B cell (primary cell): ENCODE measurements around the gene GYPA. TPM values are rescaled to one million over a fixed set of nuclear protein-coding genes. Genes with fewer than 3 reads are reported as not detected.
"Not testable (repeated sequence)": the region's sequence is repeated elsewhere in the genome, so short reads cannot be mapped to it uniquely, and the experiment has no call there.

Experiments used
- ATAC-seq: fragments of 200-7000 bp; cut with Tn5 transposase; one replicate; pipeline ENCODE4 v1.10.0; 2021; ENCODE audit warnings: low read depth, mild to moderate bottlenecking, moderate number of reproducible peaks, moderate library complexity
- CTCF ChIA-PET: fragments of 350-600 bp; sonication (Branson Sonifier 250); formaldehyde crosslinking; loops from one replicate; lab custom pipeline; 2021; ENCODE audit warnings: antibody characterized with exemption, inconsistent platforms; lab: Charles Lee
- POLR2A ChIA-PET: fragments of 350-600 bp; sonication (Branson Sonifier 250); formaldehyde crosslinking; loops from one replicate; lab custom pipeline; 2021; ENCODE audit warnings: antibody characterized with exemption; lab: Charles Lee
- DNase-seq: peaks from one replicate; pipeline ENCODE4 v3.0.0; 2013
- H2AFZ ChIP-seq: 2 replicates; pipeline ENCODE4 v1.6.1; 2012; ENCODE audit warnings: mild to moderate bottlenecking, low read depth, low read length; ENCODE audit not compliant: insufficient read depth, poor library complexity, severe bottlenecking
- H3K27ac ChIP-seq, 2 donors: 1 replicate in 1 of 2; 2 replicates in 1 of 2; pipeline ENCODE4 v1.5.1; 2012 to 2013; ENCODE audit warnings: low read length in 2 of 2, mild to moderate bottlenecking in 2 of 2, moderate library complexity in 1 of 2
- H3K27me3 ChIP-seq, 4 experiments: fragments of 200-600 bp in 1 of 4; sonication (generic) in 1 of 4; replicated peaks in 1 of 4; 1 replicate in 2 of 4; 2 replicates in 2 of 4; pipeline versions ENCODE4 v1.6.1 to v1.7.0; 2013 to 2016; ENCODE audit warnings: low read length in 3 of 4, mild to moderate bottlenecking in 2 of 4, mixed read lengths in 1 of 4, moderate library complexity in 1 of 4; ENCODE audit not compliant: insufficient read depth in 4 of 4, control insufficient read depth in 3 of 4; ENCODE audit errors: control extremely low read depth in 1 of 4
- H3K36me3 ChIP-seq, 2 experiments: replicated peaks in 1 of 2; 1 replicate in 1 of 2; 2 replicates in 1 of 2; pipeline versions ENCODE4 v1.6.1 to v1.7.1; 2013; ENCODE audit warnings: low read length in 1 of 2; ENCODE audit not compliant: insufficient read depth in 2 of 2, control insufficient read depth in 1 of 2; ENCODE audit errors: control extremely low read depth in 1 of 2, extremely low read depth in 1 of 2
- H3K4me1 ChIP-seq, 2 donors: fragments of 200-600 bp in 1 of 2; sonication (generic) in 1 of 2; 1 replicate in 1 of 2; 2 replicates in 1 of 2; pipeline versions ENCODE4 v1.5.1 to v1.6.1; 2013 to 2017; ENCODE audit warnings: low read length in 2 of 2; ENCODE audit not compliant: control insufficient read depth in 2 of 2, insufficient read depth in 2 of 2
- H3K4me2 ChIP-seq: replicated peaks from 2 replicates; pipeline ENCODE3; 2012; ENCODE audit warnings: mild to moderate bottlenecking, low read depth, low read length; ENCODE audit not compliant: poor library complexity, severe bottlenecking
- H3K4me3 ChIP-seq, 5 experiments: fragments of 200-600 bp in 1 of 5; sonication (generic) in 1 of 5; 1 replicate in 3 of 5; 2 replicates in 2 of 5; pipeline versions ENCODE4 v1.5.1 to v1.7.0; 2011 to 2016; ENCODE audit warnings: low read length in 4 of 5, mild to moderate bottlenecking in 4 of 5, low read depth in 2 of 5, control low read depth in 1 of 5, moderate library complexity in 1 of 5; ENCODE audit not compliant: insufficient read depth in 1 of 5; ENCODE audit errors: control extremely low read depth in 1 of 5, extremely low read depth in 1 of 5
- H3K79me2 ChIP-seq: fragments of 200-600 bp; sonication (generic); one replicate; pipeline ENCODE4 v1.6.0; 2016; ENCODE audit warnings: low read length; ENCODE audit not compliant: control insufficient read depth, insufficient read depth
- H3K9ac ChIP-seq: fragments of 200-600 bp; sonication (generic); 2 replicates; pipeline ENCODE4 v1.6.1; 2017; ENCODE audit warnings: mild to moderate bottlenecking, low read length, moderate library complexity
- H3K9me3 ChIP-seq, 3 donors: one replicate each; pipeline versions ENCODE4 v1.6.1 to v1.7.1; 2013; ENCODE audit warnings: low read length in 2 of 3; ENCODE audit not compliant: control insufficient read depth in 2 of 3, insufficient read depth in 1 of 3; ENCODE audit errors: control extremely low read depth in 1 of 3
- H4K20me1 ChIP-seq: 2 replicates; pipeline ENCODE4 v1.6.0; 2012; ENCODE audit warnings: mild to moderate bottlenecking, low read length; ENCODE audit not compliant: insufficient read depth, control insufficient read depth, poor library complexity, severe bottlenecking
- H3K27ac Mint-ChIP-seq: one replicate; pipeline ENCODE4 v1.8.0; 2021; ENCODE audit warnings: mixed read lengths
- H3K27me3 Mint-ChIP-seq: one replicate; pipeline ENCODE4 v1.8.0; 2021; ENCODE audit warnings: mixed read lengths
- H3K4me1 Mint-ChIP-seq: one replicate; pipeline ENCODE4 v1.8.0; 2021; ENCODE audit warnings: mixed read lengths
- H3K4me3 Mint-ChIP-seq: one replicate; pipeline ENCODE4 v1.8.0; 2021; ENCODE audit warnings: mixed read lengths
- H3K9me3 Mint-ChIP-seq: one replicate; pipeline ENCODE4 v1.8.0; 2022; ENCODE audit warnings: mixed read lengths; ENCODE audit not compliant: insufficient read depth
- EZH2 ChIP-seq: IDR thresholded peaks from 2 replicates; pipeline ENCODE4 v1.6.1; 2012; ENCODE audit warnings: borderline replicate concordance, low read depth, mild to moderate bottlenecking, moderate library complexity, low read length; ENCODE audit not compliant: insufficient read depth, poor library complexity, severe bottlenecking
- WGBS: methylation state at CpG from one replicate; pipeline ENCODE4 v1.1.5; 2013; ENCODE audit warnings: missing lambda C conversion rate; ENCODE audit not compliant: insufficient coverage; 5-methylcytosine and 5-hydroxymethylcytosine counted together
- intact Hi-C: fragments of 100-400 bp; cut with micrococcal nuclease; formaldehyde crosslinking; loops from one replicate; pipeline ENCODE4 v1.10.0; 2022
- polyA minus RNA-seq: library from RNA; depleted of rRNA, polyadenylated mRNA; stranded (reverse); fragments of >200 nt; gene quantifications from 2 replicates; pipeline ENCODE4 v1.2.3, GENCODE V29; 2012
- polyA plus RNA-seq: library from polyadenylated mRNA; depleted of rRNA; stranded (reverse); fragments of >200 nt; gene quantifications from 2 replicates; pipeline ENCODE4 v1.2.3, GENCODE V29; 2012
- total RNA-seq, 2 donors: library from RNA; stranded (reverse); fragments of 120-200 nt in 1 of 2; gene quantifications; 1 replicate in 1 of 2; 2 replicates in 1 of 2; pipeline versions ENCODE4 v1.2.3 to v1.2.4, GENCODE V29; 2013 to 2022

Gene GYPA
- total RNA-seq (not detected in 2 replicates), polyA plus RNA-seq (not detected in 2 replicates), polyA minus RNA-seq (not detected in 2 replicates)
- 0.07 TPM for total RNA-seq (2013)

DNA sequence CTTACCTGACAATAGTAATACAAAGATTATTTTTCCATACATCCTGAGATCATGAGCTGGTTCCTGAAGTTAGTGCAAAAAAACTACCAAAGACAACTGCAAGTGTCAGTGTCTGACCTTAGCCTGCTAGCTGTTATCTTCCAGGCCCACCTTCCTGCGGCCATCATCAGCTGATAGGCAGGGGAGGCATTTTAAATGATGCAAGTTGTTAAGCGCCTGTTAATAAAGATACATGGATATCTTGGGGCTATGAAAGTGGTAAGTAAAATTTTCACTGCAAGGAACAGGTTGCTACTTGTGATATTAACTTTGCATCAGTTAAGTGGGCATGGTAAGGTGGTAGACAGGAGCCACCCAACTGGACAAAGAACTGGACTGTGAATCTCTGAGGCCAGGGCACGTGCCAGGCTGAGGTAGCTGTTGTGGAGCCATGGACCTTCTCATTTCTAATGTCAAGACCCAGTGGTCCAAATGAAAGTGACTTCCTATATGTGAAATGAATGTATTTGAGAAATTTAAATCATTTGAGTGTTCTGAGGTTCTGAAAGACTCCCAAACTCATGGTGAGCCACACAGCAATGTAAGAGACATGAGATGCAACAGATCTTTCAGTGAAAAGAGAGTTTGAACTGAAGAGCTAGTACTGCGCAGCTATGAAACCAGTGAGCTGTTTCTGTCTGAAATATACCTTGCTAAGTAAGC, at the start of gene GYPA:
GYPA (minus strand) TSS at position 125 of the 702 bp plus-strand sequence; CDS start at position 42, 83 bp downstream.
- H3K4me3 Mint-ChIP-seq, H3K4me3 ChIP-seq, H3K4me1 Mint-ChIP-seq, H2AFZ ChIP-seq, H3K27ac Mint-ChIP-seq, H3K9ac ChIP-seq, H3K79me2 ChIP-seq, H3K4me2 ChIP-seq, ATAC-seq, POLR2A ChIA-PET, intact Hi-C loops, H3K27me3 Mint-ChIP-seq, H3K27me3 ChIP-seq, DNase-seq, H4K20me1 ChIP-seq, H3K9me3 Mint-ChIP-seq, H3K27ac ChIP-seq, H3K36me3 ChIP-seq, H3K9me3 ChIP-seq, H3K4me1 ChIP-seq, CTCF ChIA-PET: not testable (repeated sequence)
- no CpG with 5 or more reads among the region's 4 CpGs for WGBS

DNA sequence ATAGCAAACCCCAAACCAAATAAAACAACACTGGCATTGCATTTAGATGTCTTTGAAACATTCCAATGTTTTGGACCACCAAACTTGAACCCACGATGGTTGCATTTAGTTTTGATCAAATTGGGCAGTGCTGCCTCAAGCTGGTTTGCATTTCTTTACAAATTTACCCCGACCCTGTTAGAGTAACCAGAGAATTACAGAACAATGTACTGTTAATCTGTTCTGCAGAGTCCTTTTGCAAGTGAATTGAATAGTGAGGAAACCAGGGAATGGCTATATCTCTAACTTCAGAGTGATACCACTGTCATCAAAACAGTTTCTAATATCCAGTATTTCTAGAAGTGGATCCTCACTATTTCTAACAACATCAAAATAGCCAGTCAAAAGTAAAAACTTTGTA, 49.5 kb upstream of the GYPA start:
- no peaks in the 10 kb centered on the region for H4K20me1 ChIP-seq

More for the DNA sequence above, 49.5 kb upstream of the GYPA start:
- CTCF ChIA-PET: no interaction called here
- POLR2A ChIA-PET: no interaction called here
- Mint-ChIP-seq H3K27ac (no peak overlapping the region), H3K27me3 (peaks cover 12% of the 10 kb centered on the region), H3K9me3 (no peaks in the 10 kb centered on the region), H3K4me3 (no peak overlapping the region), H3K4me1 (peaks cover 4% of the 10 kb centered on the region)
- H3K36me3 ChIP-seq: no peaks in the 10 kb centered on the region
- no peaks in the 10 kb centered on the region for H3K9me3 ChIP-seq
- no peak overlapping the region for H2AFZ ChIP-seq
- H3K27ac ChIP-seq: no peak overlapping the region
- WGBS: 67% methylated on average over 1 of the region's 2 CpGs
- TF ChIP-seq EZH2: no peak
- ATAC-seq (no peak), DNase-seq (no peak)
- H3K4me3 ChIP-seq: no peak overlapping the region
- H3K27me3 ChIP-seq: no peaks in the 10 kb centered on the region
- intact Hi-C loops: no loop called here
- no peak overlapping the region for H3K4me2 ChIP-seq
- H3K9ac ChIP-seq: no peak overlapping the region
- H3K79me2 ChIP-seq: no peaks in the 10 kb centered on the region
- H3K4me1 ChIP-seq: peaks cover 0 to 3% of the 10 kb centered on the region in 2 donors
